ENCODE measurements around the gene PTPRN2.

Gene PTPRN2

GRCh38 chr7:157604661-157605381 lies 982.8 kb downstream of the PTPRN2 start:
- Histone ChIP-seq H3K4me2 (ENCODE audit: low read length) (no peak overlapping the region), H3K4ac (ENCODE audit: low read depth, low read length) (no peak overlapping the region), H2BK15ac (replicated peaks; ENCODE audit: low read depth) (no peak overlapping the region), H3K27me3 (ENCODE audit: insufficient read depth, low read length, poor library complexity) (no peaks in the 10 kb centered on the region), H3K79me1 (ENCODE audit: low read length) (no peaks in the 10 kb centered on the region), H4K8ac (ENCODE audit: low read depth, low read length) (no peak overlapping the region), H3K18ac (ENCODE audit: low read length) (no peak overlapping the region), H3K27ac (ENCODE audit: low read depth, low read length) (no peak overlapping the region), H3K4me1 (ENCODE audit: control insufficient read depth, low read depth, low read length) (no peaks in the 10 kb centered on the region), H2AK5ac (ENCODE audit: low read length) (no peak overlapping the region), H3K36me3 (ENCODE audit: control insufficient read depth, insufficient read depth, low read length) (no peaks in the 10 kb centered on the region), H2BK120ac (ENCODE audit: low read depth, low read length) (no peak overlapping the region), H3K4me3 (ENCODE audit: low read length) (no peak overlapping the region), H3K79me2 (ENCODE audit: control insufficient read depth, insufficient read depth, low read length) (no peaks in the 10 kb centered on the region), H3K23ac (ENCODE audit: low read length) (no peak overlapping the region), H4K5ac (ENCODE audit: low read length) (no peak overlapping the region), H2BK5ac (ENCODE audit: low read length) (no peak overlapping the region), H3K56ac (ENCODE audit: low read length) (no peak overlapping the region), H3K9ac (ENCODE audit: low read length) (no peak overlapping the region)
- DNase-seq = no peak
- no CpG with 5 or more reads among the region's 21 CpGs for WGBS (ENCODE audit: extremely low coverage, insufficient coverage, low lambda C conversion rate)

GRCh38 chr7:157603716-157604115 lies 983.9 kb downstream of the PTPRN2 start:
- Histone ChIP-seq H3K4me3 (ENCODE audit: low read length) (no peak overlapping the region), H3K4me1 (ENCODE audit: control insufficient read depth, low read depth, low read length) (no peaks in the 10 kb centered on the region), H3K56ac (ENCODE audit: low read length) (no peak overlapping the region), H4K8ac (ENCODE audit: low read depth, low read length) (no peak overlapping the region), H4K5ac (ENCODE audit: low read length) (no peak overlapping the region), H3K27me3 (ENCODE audit: insufficient read depth, low read length, poor library complexity) (no peaks in the 10 kb centered on the region), H2BK120ac (ENCODE audit: low read depth, low read length) (no peak overlapping the region), H3K27ac (ENCODE audit: low read depth, low read length) (no peak overlapping the region), H3K79me2 (ENCODE audit: control insufficient read depth, insufficient read depth, low read length) (no peaks in the 10 kb centered on the region), H3K36me3 (ENCODE audit: control insufficient read depth, insufficient read depth, low read length) (no peaks in the 10 kb centered on the region), H3K4me2 (ENCODE audit: low read length) (no peak overlapping the region), H3K23ac (ENCODE audit: low read length) (no peak overlapping the region), H3K4ac (ENCODE audit: low read depth, low read length) (no peak overlapping the region), H2BK5ac (ENCODE audit: low read length) (no peak overlapping the region), H3K9ac (ENCODE audit: low read length) (no peak overlapping the region), H3K79me1 (ENCODE audit: low read length) (no peaks in the 10 kb centered on the region), H2BK15ac (replicated peaks; ENCODE audit: low read depth) (no peak overlapping the region), H3K18ac (ENCODE audit: low read length) (no peak overlapping the region), H2AK5ac (ENCODE audit: low read length) (no peak overlapping the region)
- no peak for DNase-seq
- no CpG with 5 or more reads among the region's 21 CpGs for WGBS (ENCODE audit: extremely low coverage, insufficient coverage, low lambda C conversion rate)

- no peak overlapping the region for H3K4me2 ChIP-seq (ENCODE audit: low read length)
- no peak overlapping the region for H2AK5ac ChIP-seq (ENCODE audit: low read length)
- no peak overlapping the region for H3K23ac ChIP-seq (ENCODE audit: low read length)
- H3K18ac ChIP-seq (ENCODE audit: low read length) = no peak overlapping the region
- H3K27ac ChIP-seq (ENCODE audit: low read depth, low read length) = no peak overlapping the region
- no CpG with 5 or more reads among the region's 9 CpGs for WGBS (ENCODE audit: extremely low coverage, insufficient coverage, low lambda C conversion rate)
- no peak overlapping the region for H2BK5ac ChIP-seq (ENCODE audit: low read length)
- no peaks in the 10 kb centered on the region for H3K36me3 ChIP-seq (ENCODE audit: control insufficient read depth, insufficient read depth, low read length)
- no peak for DNase-seq
- no peaks in the 10 kb centered on the region for H3K27me3 ChIP-seq (ENCODE audit: insufficient read depth, low read length, poor library complexity)
- no peak overlapping the region for H3K9ac ChIP-seq (ENCODE audit: low read length)
- H3K4me1 ChIP-seq (ENCODE audit: control insufficient read depth, low read depth, low read length) = no peaks in the 10 kb centered on the region
- H3K4ac ChIP-seq (ENCODE audit: low read depth, low read length) = no peak overlapping the region
- no peak overlapping the region for H2BK15ac ChIP-seq (replicated peaks; ENCODE audit: low read depth)
- no peak overlapping the region for H2BK120ac ChIP-seq (ENCODE audit: low read depth, low read length)
- no peaks in the 10 kb centered on the region for H3K79me2 ChIP-seq (ENCODE audit: control insufficient read depth, insufficient read depth, low read length)
- H3K4me3 ChIP-seq (ENCODE audit: low read length) = no peak overlapping the region
- no peaks in the 10 kb centered on the region for H3K79me1 ChIP-seq (ENCODE audit: low read length)
- H4K8ac ChIP-seq (ENCODE audit: low read depth, low read length) = no peak overlapping the region
- no peak overlapping the region for H3K56ac ChIP-seq (ENCODE audit: low read length)
- H4K5ac ChIP-seq (ENCODE audit: low read length) = no peak overlapping the region
Measured at GRCh38 chr7:157603005-157603404, 984.6 kb downstream of the PTPRN2 start.

- no peaks in the 10 kb centered on the region for H3K79me2 ChIP-seq (ENCODE audit: control insufficient read depth, insufficient read depth, low read length)
- H3K79me1 ChIP-seq (ENCODE audit: low read length) = no peaks in the 10 kb centered on the region
- H3K9ac ChIP-seq (ENCODE audit: low read length) = no peak overlapping the region
- no peaks in the 10 kb centered on the region for H3K4me1 ChIP-seq (ENCODE audit: control insufficient read depth, low read depth, low read length)
- no peaks in the 10 kb centered on the region for H3K27me3 ChIP-seq (ENCODE audit: insufficient read depth, low read length, poor library complexity)
- H3K27ac ChIP-seq (ENCODE audit: low read depth, low read length) = no peak overlapping the region
- H3K4ac ChIP-seq (ENCODE audit: low read depth, low read length) = no peak overlapping the region
- H2BK15ac ChIP-seq (replicated peaks; ENCODE audit: low read depth) = no peak overlapping the region
- H3K56ac ChIP-seq (ENCODE audit: low read length) = no peak overlapping the region
- no CpG with 5 or more reads among the region's 14 CpGs for WGBS (ENCODE audit: extremely low coverage, insufficient coverage, low lambda C conversion rate)
- no peaks in the 10 kb centered on the region for H3K36me3 ChIP-seq (ENCODE audit: control insufficient read depth, insufficient read depth, low read length)
- no peak overlapping the region for H3K18ac ChIP-seq (ENCODE audit: low read length)
- DNase-seq = no peak
- H4K8ac ChIP-seq (ENCODE audit: low read depth, low read length) = no peak overlapping the region
- H3K4me3 ChIP-seq (ENCODE audit: low read length) = no peak overlapping the region
- no peak overlapping the region for H3K23ac ChIP-seq (ENCODE audit: low read length)
- H2AK5ac ChIP-seq (ENCODE audit: low read length) = no peak overlapping the region
- no peak overlapping the region for H4K5ac ChIP-seq (ENCODE audit: low read length)
- H3K4me2 ChIP-seq (ENCODE audit: low read length) = no peak overlapping the region
- no peak overlapping the region for H2BK5ac ChIP-seq (ENCODE audit: low read length)
- H2BK120ac ChIP-seq (ENCODE audit: low read depth, low read length) = no peak overlapping the region
Measured at GRCh38 chr7:157602581-157602980, 985.0 kb downstream of the PTPRN2 start.

- no peak overlapping the region for H3K4me3 ChIP-seq (ENCODE audit: low read length)
- no peaks in the 10 kb centered on the region for H3K79me1 ChIP-seq (ENCODE audit: low read length)
- no peak overlapping the region for H3K23ac ChIP-seq (ENCODE audit: low read length)
- H3K56ac ChIP-seq (ENCODE audit: low read length) = no peak overlapping the region
- no peak overlapping the region for H3K18ac ChIP-seq (ENCODE audit: low read length)
- H4K8ac ChIP-seq (ENCODE audit: low read depth, low read length) = no peak overlapping the region
- no peaks in the 10 kb centered on the region for H3K27me3 ChIP-seq (ENCODE audit: insufficient read depth, low read length, poor library complexity)
- no peak overlapping the region for H3K27ac ChIP-seq (ENCODE audit: low read depth, low read length)
- H2BK5ac ChIP-seq (ENCODE audit: low read length) = no peak overlapping the region
- DNase-seq = no peak
- WGBS (ENCODE audit: extremely low coverage, insufficient coverage, low lambda C conversion rate) = no CpG with 5 or more reads among the region's 15 CpGs
- no peak overlapping the region for H4K5ac ChIP-seq (ENCODE audit: low read length)
- H3K9ac ChIP-seq (ENCODE audit: low read length) = no peak overlapping the region
- H3K36me3 ChIP-seq (ENCODE audit: control insufficient read depth, insufficient read depth, low read length) = no peaks in the 10 kb centered on the region
- no peak overlapping the region for H2BK15ac ChIP-seq (replicated peaks; ENCODE audit: low read depth)
- no peak overlapping the region for H2AK5ac ChIP-seq (ENCODE audit: low read length)
- H2BK120ac ChIP-seq (ENCODE audit: low read depth, low read length) = no peak overlapping the region
- no peak overlapping the region for H3K4ac ChIP-seq (ENCODE audit: low read depth, low read length)
- H3K4me1 ChIP-seq (ENCODE audit: control insufficient read depth, low read depth, low read length) = no peaks in the 10 kb centered on the region
- no peak overlapping the region for H3K4me2 ChIP-seq (ENCODE audit: low read length)
- H3K79me2 ChIP-seq (ENCODE audit: control insufficient read depth, insufficient read depth, low read length) = no peaks in the 10 kb centered on the region
Measured at GRCh38 chr7:157602156-157602555, 985.5 kb downstream of the PTPRN2 start.

GRCh38 chr7:157601530-157601929 lies 986.1 kb downstream of the PTPRN2 start:
- Histone ChIP-seq H3K9ac (ENCODE audit: low read length) (no peak overlapping the region), H3K4me2 (ENCODE audit: low read length) (no peak overlapping the region), H3K4me1 (ENCODE audit: control insufficient read depth, low read depth, low read length) (no peaks in the 10 kb centered on the region), H4K5ac (ENCODE audit: low read length) (no peak overlapping the region), H2BK15ac (replicated peaks; ENCODE audit: low read depth) (no peak overlapping the region), H3K23ac (ENCODE audit: low read length) (no peak overlapping the region), H3K4me3 (ENCODE audit: low read length) (no peak overlapping the region), H2AK5ac (ENCODE audit: low read length) (no peak overlapping the region), H3K27ac (ENCODE audit: low read depth, low read length) (no peak overlapping the region), H4K8ac (ENCODE audit: low read depth, low read length) (no peak overlapping the region), H2BK120ac (ENCODE audit: low read depth, low read length) (no peak overlapping the region), H3K56ac (ENCODE audit: low read length) (no peak overlapping the region), H3K27me3 (ENCODE audit: insufficient read depth, low read length, poor library complexity) (no peaks in the 10 kb centered on the region), H3K79me2 (ENCODE audit: control insufficient read depth, insufficient read depth, low read length) (no peaks in the 10 kb centered on the region), H2BK5ac (ENCODE audit: low read length) (no peak overlapping the region), H3K18ac (ENCODE audit: low read length) (no peak overlapping the region), H3K4ac (ENCODE audit: low read depth, low read length) (no peak overlapping the region), H3K36me3 (ENCODE audit: control insufficient read depth, insufficient read depth, low read length) (no peaks in the 10 kb centered on the region), H3K79me1 (ENCODE audit: low read length) (no peaks in the 10 kb centered on the region)
- no peak for DNase-seq
- WGBS (ENCODE audit: extremely low coverage, insufficient coverage, low lambda C conversion rate) = no CpG with 5 or more reads among the region's 11 CpGs
